ENCODE results near the gene TTLL3.

The TTLL3 gene

DNA sequence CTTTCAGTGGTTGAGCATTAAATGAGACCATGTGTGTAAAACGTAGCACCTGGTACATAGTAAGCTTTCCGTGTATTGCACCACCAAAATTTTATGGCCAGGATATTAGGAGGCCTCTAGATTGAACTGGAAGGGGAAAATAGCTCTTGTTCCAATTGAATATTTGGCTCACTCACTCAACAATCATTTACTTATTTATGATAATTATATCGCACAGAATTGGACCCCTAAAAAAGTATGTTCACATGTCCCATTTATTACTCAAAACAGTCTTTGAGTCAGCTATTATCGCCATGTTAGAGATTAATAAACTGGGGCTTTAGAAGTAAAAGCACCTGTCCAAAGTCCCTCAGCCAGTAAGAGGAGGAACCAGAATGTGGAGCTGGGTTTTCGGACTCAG is 5.1 kb upstream of the TTLL3 start:
- peaks cover 55 to 57% of the 10 kb centered on the region in 2 donors for H3K36me3 ChIP-seq (ENCODE audit: control insufficient read depth in 2 of 2, insufficient read depth in 2 of 2, low read length in 2 of 2)
- no peaks in the 10 kb centered on the region for H3K27me3 ChIP-seq (ENCODE audit: control insufficient read depth in 2 of 2, insufficient read depth in 2 of 2, low read length in 2 of 2)
- H3K9ac ChIP-seq (ENCODE audit: low read depth in 1 of 2, low read length in 2 of 2): no peak overlapping the region
- peaks cover 13 to 14% of the 10 kb centered on the region in 2 donors for H3K4me1 ChIP-seq (ENCODE audit: control insufficient read depth in 2 of 2, insufficient read depth in 2 of 2, low read length in 2 of 2)
- no peak overlapping the region for H3K27ac ChIP-seq (ENCODE audit: low read depth in 2 of 2, low read length in 2 of 2)
- no peaks in the 10 kb centered on the region for H3K9me3 ChIP-seq (ENCODE audit: control insufficient read depth in 2 of 2, low read length in 2 of 2)
- no peak overlapping the region for H3K4me3 ChIP-seq (ENCODE audit: low read length in 2 of 2)

DNA sequence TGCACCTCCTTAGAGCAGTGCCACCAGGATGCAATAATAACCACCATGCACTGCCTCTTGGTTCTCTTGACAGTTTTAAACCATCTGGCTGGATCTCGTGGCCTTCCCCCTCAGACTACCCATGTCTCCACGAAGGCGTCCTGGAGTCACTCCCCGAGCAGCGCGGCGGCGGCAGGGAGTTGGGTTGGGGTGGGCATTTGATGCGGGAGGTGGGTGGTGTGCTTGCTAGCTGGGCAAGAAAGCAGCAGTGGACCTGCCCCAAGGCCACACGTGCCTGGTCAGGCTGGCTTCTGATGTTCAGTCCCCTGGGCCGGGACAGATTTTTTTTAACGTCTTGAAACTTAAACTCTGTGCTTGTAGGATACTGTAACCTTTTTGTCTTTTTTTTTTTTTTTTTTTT is 3.9 kb upstream of the TTLL3 start:
- Histone ChIP-seq H3K36me3 (ENCODE audit: control insufficient read depth in 2 of 2, insufficient read depth in 2 of 2, low read length in 2 of 2) (peaks cover 44 to 49% of the 10 kb centered on the region in 2 donors), H3K9me3 (ENCODE audit: control insufficient read depth in 2 of 2, low read length in 2 of 2) (no peaks in the 10 kb centered on the region), H3K4me1 (ENCODE audit: control insufficient read depth in 2 of 2, insufficient read depth in 2 of 2, low read length in 2 of 2) (peaks cover 16 to 22% of the 10 kb centered on the region in 2 donors), H3K27ac (ENCODE audit: low read depth in 2 of 2, low read length in 2 of 2) (no peak overlapping the region), H3K9ac (ENCODE audit: low read depth in 1 of 2, low read length in 2 of 2) (no peak overlapping the region), H3K4me3 (ENCODE audit: low read length in 2 of 2) (no peak overlapping the region), H3K27me3 (ENCODE audit: control insufficient read depth in 2 of 2, insufficient read depth in 2 of 2, low read length in 2 of 2) (no peaks in the 10 kb centered on the region)

DNA sequence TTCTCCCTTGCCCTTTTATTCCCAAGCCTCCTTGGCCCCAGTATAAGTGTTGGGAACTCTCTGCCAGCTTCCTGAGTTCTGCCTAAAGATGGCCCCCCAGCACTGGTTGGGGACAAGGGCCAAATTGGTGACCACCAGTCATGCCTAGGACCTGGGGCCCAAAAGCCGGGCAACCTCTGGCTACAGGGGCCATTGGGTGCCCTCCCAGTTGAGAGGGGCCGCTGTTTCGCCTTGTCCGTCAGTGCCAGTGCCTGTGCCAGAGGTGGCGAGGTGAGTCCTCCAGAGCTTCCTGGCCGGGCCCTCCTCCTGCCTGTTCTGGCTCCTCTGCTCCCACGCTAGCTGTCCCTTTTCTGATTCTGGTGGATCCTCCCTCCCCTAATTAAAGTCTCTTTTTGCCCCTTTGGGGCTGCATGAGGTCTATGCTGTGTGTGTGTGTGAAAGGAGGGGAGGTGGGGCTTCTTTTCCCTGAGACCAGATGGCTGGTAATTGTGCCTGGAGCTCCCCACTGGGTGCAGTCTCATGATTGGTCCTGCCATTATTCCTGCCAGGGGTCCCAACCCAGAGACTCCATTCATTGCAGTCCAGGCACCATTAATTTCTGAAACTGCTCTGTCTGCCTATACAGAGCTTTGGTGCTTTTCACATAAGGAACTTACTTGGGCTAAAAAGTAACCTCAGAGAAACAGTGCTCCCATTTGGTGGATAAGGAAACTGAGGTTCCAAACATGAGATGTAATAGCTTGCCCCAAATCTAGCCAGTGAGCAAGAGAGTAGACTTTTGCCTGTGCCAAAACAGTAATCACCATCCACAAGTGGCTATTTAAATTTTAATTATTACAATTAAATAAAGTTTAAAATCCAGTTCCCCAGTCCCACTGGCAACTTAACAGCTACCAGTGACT is 3.1 kb upstream of the TTLL3 start:
- no peak overlapping the region for H3K27ac ChIP-seq (ENCODE audit: low read depth in 2 of 2, low read length in 2 of 2)
- H3K9me3 ChIP-seq (ENCODE audit: control insufficient read depth in 2 of 2, low read length in 2 of 2): no peaks in the 10 kb centered on the region
- H3K4me1 ChIP-seq (ENCODE audit: control insufficient read depth in 2 of 2, insufficient read depth in 2 of 2, low read length in 2 of 2): peaks cover 16 to 22% of the 10 kb centered on the region in 2 donors
- no peak overlapping the region for H3K9ac ChIP-seq (ENCODE audit: low read depth in 1 of 2, low read length in 2 of 2)
- H3K4me3 ChIP-seq (ENCODE audit: low read length in 2 of 2): no peak overlapping the region
- H3K36me3 ChIP-seq (ENCODE audit: control insufficient read depth in 2 of 2, insufficient read depth in 2 of 2, low read length in 2 of 2): peaks cover 38 to 42% of the 10 kb centered on the region in 2 donors
- H3K27me3 ChIP-seq (ENCODE audit: control insufficient read depth in 2 of 2, insufficient read depth in 2 of 2, low read length in 2 of 2): no peaks in the 10 kb centered on the region

DNA sequence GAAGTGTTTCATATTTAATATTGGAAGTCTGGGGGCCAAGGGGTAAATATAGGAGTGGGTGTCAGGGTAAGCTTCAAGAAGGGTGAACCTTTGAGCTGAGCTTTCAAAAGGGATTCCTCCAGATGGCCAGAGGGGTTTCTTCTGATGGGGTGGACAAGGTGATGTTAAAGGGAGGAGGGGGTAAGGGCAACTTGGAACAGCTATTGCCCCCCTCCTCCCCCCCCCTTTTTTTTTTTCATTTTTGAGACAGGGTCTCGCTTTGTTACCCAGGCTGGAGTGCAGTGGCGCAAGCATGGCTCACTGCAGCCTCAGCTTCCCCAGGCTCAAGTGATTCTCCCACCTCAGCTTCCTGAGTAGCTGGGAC is 2.1 kb upstream of the TTLL3 start:
- peaks cover 40 to 43% of the 10 kb centered on the region in 2 donors for H3K36me3 ChIP-seq (ENCODE audit: control insufficient read depth in 2 of 2, insufficient read depth in 2 of 2, low read length in 2 of 2)
- H3K27me3 ChIP-seq (ENCODE audit: control insufficient read depth in 2 of 2, insufficient read depth in 2 of 2, low read length in 2 of 2): no peaks in the 10 kb centered on the region
- H3K4me3 ChIP-seq (ENCODE audit: low read length in 2 of 2): no peak overlapping the region
- no peak overlapping the region for H3K27ac ChIP-seq (ENCODE audit: low read depth in 2 of 2, low read length in 2 of 2)
- H3K9me3 ChIP-seq (ENCODE audit: control insufficient read depth in 2 of 2, low read length in 2 of 2): no peaks in the 10 kb centered on the region
- H3K4me1 ChIP-seq (ENCODE audit: control insufficient read depth in 2 of 2, insufficient read depth in 2 of 2, low read length in 2 of 2): peaks cover 16 to 22% of the 10 kb centered on the region in 2 donors
- H3K9ac ChIP-seq (ENCODE audit: low read depth in 1 of 2, low read length in 2 of 2): no peak overlapping the region

DNA sequence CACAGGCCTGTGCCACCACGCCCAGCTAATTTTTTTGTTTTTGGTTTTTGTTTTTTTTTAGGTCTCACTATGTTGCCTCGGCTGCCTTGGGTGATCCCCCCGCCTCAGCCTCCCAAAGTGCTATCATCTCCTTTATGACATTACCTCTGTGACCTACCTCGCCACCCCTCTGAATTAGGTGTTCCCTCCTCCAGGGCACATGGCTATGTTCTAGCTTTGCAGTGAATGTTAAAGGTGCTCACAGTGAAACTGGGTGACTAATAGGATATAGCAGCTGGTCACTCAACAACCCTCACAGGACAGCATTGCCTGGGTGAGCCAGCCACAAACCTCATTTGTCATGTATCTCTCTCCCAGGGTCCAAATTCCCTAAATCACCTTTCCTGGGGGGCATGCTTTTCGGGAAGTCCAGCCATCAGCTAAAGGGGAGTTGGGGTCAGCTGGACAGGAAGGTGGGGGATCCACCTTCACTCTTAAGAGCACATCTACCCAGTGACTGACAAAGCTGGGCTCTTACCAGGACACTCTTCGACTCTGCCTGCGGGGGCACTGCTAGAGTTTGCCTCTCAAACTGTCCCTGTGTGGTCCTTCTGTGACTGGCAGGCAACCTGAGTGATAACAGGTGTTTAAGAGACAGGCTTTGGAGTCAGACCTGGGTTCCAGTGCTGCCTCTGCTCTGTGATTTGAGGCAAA is 1.6 kb upstream of the TTLL3 start:
- H3K4me1 ChIP-seq (ENCODE audit: control insufficient read depth in 2 of 2, insufficient read depth in 2 of 2, low read length in 2 of 2): peaks cover 16 to 22% of the 10 kb centered on the region in 2 donors
- no peaks in the 10 kb centered on the region for H3K27me3 ChIP-seq (ENCODE audit: control insufficient read depth in 2 of 2, insufficient read depth in 2 of 2, low read length in 2 of 2)
- H3K36me3 ChIP-seq (ENCODE audit: control insufficient read depth in 2 of 2, insufficient read depth in 2 of 2, low read length in 2 of 2): peaks cover 36 to 41% of the 10 kb centered on the region in 2 donors
- no peaks in the 10 kb centered on the region for H3K9me3 ChIP-seq (ENCODE audit: control insufficient read depth in 2 of 2, low read length in 2 of 2)
- H3K27ac ChIP-seq (ENCODE audit: low read depth in 2 of 2, low read length in 2 of 2): peak overlapping the region; percentile 94 to 97
- peak overlapping the region; percentile 74 to 85 for H3K9ac ChIP-seq (ENCODE audit: low read depth in 1 of 2, low read length in 2 of 2)
- H3K4me3 ChIP-seq (ENCODE audit: low read length in 2 of 2): peak overlapping the region in 1 of 2 donors; percentile 77

DNA sequence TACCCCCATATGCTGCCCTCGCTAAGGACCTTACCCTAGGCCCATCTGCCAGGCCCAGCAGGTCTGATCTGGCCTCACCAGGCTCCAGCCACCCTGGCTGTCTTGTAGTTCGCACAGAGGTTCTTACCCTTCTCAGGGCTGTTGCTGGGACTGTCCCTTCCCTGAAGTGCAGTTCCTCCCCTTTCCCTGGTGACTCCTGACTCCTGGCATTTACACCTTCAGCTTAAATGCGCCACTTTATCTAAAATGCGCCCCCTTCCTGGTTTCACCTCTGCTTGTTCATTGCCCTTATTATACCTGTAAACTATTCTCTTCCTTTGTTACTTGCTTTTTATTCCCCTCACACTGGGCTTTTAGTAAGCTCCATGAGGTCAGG is 835 bp upstream of the TTLL3 start:
- no peaks in the 10 kb centered on the region for H3K9me3 ChIP-seq (ENCODE audit: control insufficient read depth in 2 of 2, low read length in 2 of 2)
- peak overlapping the region; percentile 94 to 97 for H3K27ac ChIP-seq (ENCODE audit: low read depth in 2 of 2, low read length in 2 of 2)
- peaks cover 16 to 22% of the 10 kb centered on the region in 2 donors for H3K4me1 ChIP-seq (ENCODE audit: control insufficient read depth in 2 of 2, insufficient read depth in 2 of 2, low read length in 2 of 2)
- peak overlapping the region; percentile 67 to 77 for H3K4me3 ChIP-seq (ENCODE audit: low read length in 2 of 2)
- peak overlapping the region; percentile 74 to 85 for H3K9ac ChIP-seq (ENCODE audit: low read depth in 1 of 2, low read length in 2 of 2)
- no peaks in the 10 kb centered on the region for H3K27me3 ChIP-seq (ENCODE audit: control insufficient read depth in 2 of 2, insufficient read depth in 2 of 2, low read length in 2 of 2)
- peaks cover 29 to 34% of the 10 kb centered on the region in 2 donors for H3K36me3 ChIP-seq (ENCODE audit: control insufficient read depth in 2 of 2, insufficient read depth in 2 of 2, low read length in 2 of 2)

DNA sequence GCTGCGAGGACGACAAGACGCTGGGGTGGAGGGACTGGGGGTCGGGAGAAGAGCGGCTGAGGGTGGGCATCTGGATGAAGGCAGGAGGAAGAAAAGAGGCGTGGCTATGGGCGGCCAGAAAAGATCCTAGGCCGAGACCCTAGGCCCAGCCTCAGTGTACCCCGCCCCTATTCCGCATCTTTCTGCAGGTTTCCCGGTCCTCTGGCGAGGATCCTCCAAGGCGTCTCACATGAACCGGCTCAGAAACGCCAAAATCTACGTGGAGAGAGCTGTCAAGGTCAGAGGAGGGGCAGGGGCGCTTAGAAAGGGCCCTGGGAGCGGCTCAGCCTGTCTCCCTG is 340 bp downstream of the TTLL3 start:
- Histone ChIP-seq H3K9ac (ENCODE audit: low read depth in 1 of 2, low read length in 2 of 2) (peak overlapping the region; percentile 63 to 85), H3K27ac (ENCODE audit: low read depth in 2 of 2, low read length in 2 of 2) (peak overlapping the region; percentile 94 to 97), H3K36me3 (ENCODE audit: control insufficient read depth in 2 of 2, insufficient read depth in 2 of 2, low read length in 2 of 2) (peaks cover 17 to 22% of the 10 kb centered on the region in 2 donors), H3K27me3 (ENCODE audit: control insufficient read depth in 2 of 2, insufficient read depth in 2 of 2, low read length in 2 of 2) (no peaks in the 10 kb centered on the region), H3K4me1 (ENCODE audit: control insufficient read depth in 2 of 2, insufficient read depth in 2 of 2, low read length in 2 of 2) (peaks cover 16 to 22% of the 10 kb centered on the region in 2 donors), H3K4me3 (ENCODE audit: low read length in 2 of 2) (peak overlapping the region; percentile 67 to 77), H3K9me3 (ENCODE audit: control insufficient read depth in 2 of 2, low read length in 2 of 2) (no peaks in the 10 kb centered on the region)

DNA sequence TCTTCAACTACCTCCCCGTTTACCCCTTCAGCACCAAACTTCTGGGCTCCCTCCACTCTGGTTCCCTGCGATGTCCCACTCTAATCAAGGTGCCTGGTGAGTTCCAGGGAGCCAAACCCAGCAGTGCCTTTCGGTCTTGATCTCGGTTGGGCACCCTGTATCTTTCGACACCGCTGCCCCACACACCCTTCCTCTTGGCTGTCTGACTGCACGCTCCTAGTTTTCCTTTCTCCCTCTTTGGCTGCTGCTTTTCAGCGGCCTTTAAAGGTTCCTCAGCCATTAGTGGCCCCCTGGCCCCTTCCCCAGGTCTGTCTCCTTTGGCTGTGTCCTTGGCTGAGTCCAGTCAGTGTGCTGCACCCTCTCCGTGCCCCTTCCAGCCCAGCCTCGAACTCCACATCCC is 784 bp downstream of the TTLL3 start:
- peaks cover 13 to 18% of the 10 kb centered on the region in 2 donors for H3K36me3 ChIP-seq (ENCODE audit: control insufficient read depth in 2 of 2, insufficient read depth in 2 of 2, low read length in 2 of 2)
- H3K9ac ChIP-seq (ENCODE audit: low read depth in 1 of 2, low read length in 2 of 2): peak overlapping the region; percentile 63 to 85
- no peaks in the 10 kb centered on the region for H3K27me3 ChIP-seq (ENCODE audit: control insufficient read depth in 2 of 2, insufficient read depth in 2 of 2, low read length in 2 of 2)
- no peak overlapping the region for H3K27ac ChIP-seq (ENCODE audit: low read depth in 2 of 2, low read length in 2 of 2)
- H3K9me3 ChIP-seq (ENCODE audit: control insufficient read depth in 2 of 2, low read length in 2 of 2): no peaks in the 10 kb centered on the region
- H3K4me3 ChIP-seq (ENCODE audit: low read length in 2 of 2): peak overlapping the region; percentile 67 to 77
- peaks cover 16 to 22% of the 10 kb centered on the region in 2 donors for H3K4me1 ChIP-seq (ENCODE audit: control insufficient read depth in 2 of 2, insufficient read depth in 2 of 2, low read length in 2 of 2)

DNA sequence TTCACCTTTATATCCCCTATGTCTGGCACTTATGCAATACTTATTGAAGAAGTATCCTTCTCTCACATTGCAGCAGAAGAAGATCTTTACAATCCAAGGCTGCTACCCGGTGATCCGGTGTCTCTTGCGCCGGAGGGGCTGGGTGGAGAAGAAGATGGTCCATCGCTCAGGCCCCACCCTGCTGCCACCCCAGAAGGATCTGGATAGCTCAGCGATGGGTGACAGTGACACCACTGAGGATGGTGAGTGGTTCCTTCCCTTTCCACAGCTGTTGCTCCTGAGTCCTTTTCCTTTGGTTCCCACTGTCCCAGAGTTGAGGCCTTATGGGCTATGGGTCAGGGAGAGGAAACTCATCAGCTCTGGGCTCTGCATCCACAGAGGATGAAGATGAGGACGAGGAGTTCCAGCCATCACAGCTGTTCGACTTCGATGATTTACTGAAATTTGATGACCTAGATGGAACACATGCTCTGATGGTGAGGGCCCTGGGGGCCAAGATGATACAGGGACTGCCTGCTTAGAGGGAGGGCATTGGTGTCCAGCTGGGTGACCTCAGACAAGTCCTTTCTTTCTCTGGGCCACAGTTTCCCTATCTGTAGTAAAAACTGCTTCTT is 2.9 kb downstream of the TTLL3 start:
- H3K4me3 ChIP-seq (ENCODE audit: low read length in 2 of 2): no peak overlapping the region
- peaks cover 16 to 22% of the 10 kb centered on the region in 2 donors for H3K4me1 ChIP-seq (ENCODE audit: control insufficient read depth in 2 of 2, insufficient read depth in 2 of 2, low read length in 2 of 2)
- H3K27ac ChIP-seq (ENCODE audit: low read depth in 2 of 2, low read length in 2 of 2): no peak overlapping the region
- no peaks in the 10 kb centered on the region for H3K9me3 ChIP-seq (ENCODE audit: control insufficient read depth in 2 of 2, low read length in 2 of 2)
- H3K27me3 ChIP-seq (ENCODE audit: control insufficient read depth in 2 of 2, insufficient read depth in 2 of 2, low read length in 2 of 2): no peaks in the 10 kb centered on the region
- no peak overlapping the region for H3K9ac ChIP-seq (ENCODE audit: low read depth in 1 of 2, low read length in 2 of 2)
- peaks cover 4% of the 10 kb centered on the region in 2 donors for H3K36me3 ChIP-seq (ENCODE audit: control insufficient read depth in 2 of 2, insufficient read depth in 2 of 2, low read length in 2 of 2)

DNA sequence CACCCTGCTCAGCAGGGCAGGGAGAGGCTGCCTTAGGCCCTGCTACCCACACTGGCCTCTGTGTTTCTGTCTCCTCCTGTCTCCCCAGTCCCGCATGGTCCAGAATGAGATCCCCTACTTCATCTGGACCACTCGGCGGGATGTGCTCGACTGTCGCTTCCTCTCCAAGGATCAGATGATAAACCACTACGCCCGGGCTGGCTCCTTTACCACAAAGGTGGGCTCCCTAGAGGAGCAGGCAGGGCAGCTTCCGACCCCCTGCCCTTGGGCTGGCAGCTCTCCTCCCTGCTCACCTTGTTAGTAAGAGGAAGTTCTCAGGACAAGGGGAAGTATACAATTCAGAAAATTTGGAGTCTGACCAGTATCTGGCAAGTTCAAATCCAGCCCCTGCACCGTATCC is 5.9 kb downstream of the TTLL3 start:
- Histone ChIP-seq H3K4me3 (ENCODE audit: low read length in 2 of 2) (no peak overlapping the region), H3K27ac (ENCODE audit: low read depth in 2 of 2, low read length in 2 of 2) (no peak overlapping the region), H3K4me1 (ENCODE audit: control insufficient read depth in 2 of 2, insufficient read depth in 2 of 2, low read length in 2 of 2) (peaks cover 0 to under 1% of the 10 kb centered on the region in 2 donors), H3K9me3 (ENCODE audit: control insufficient read depth in 2 of 2, low read length in 2 of 2) (no peaks in the 10 kb centered on the region), H3K36me3 (ENCODE audit: control insufficient read depth in 2 of 2, insufficient read depth in 2 of 2, low read length in 2 of 2) (peaks cover 10 to 13% of the 10 kb centered on the region in 2 donors), H3K9ac (ENCODE audit: low read depth in 1 of 2, low read length in 2 of 2) (no peak overlapping the region), H3K27me3 (ENCODE audit: control insufficient read depth in 2 of 2, insufficient read depth in 2 of 2, low read length in 2 of 2) (no peaks in the 10 kb centered on the region)

Measured in mucosa of rectum (tissue), 2 donors.